ENCODE data around the gene HTR1B. TPM values are rescaled to one million over a fixed set of nuclear protein-coding genes. Genes with fewer than 3 reads are reported as not detected.

HTR1B gene
- total and polyA plus RNA-seq, 9 of the 15 experiments (the other 6 are each of a cell fraction or from before 2014, with no cell fraction given) = not detected

DNA sequence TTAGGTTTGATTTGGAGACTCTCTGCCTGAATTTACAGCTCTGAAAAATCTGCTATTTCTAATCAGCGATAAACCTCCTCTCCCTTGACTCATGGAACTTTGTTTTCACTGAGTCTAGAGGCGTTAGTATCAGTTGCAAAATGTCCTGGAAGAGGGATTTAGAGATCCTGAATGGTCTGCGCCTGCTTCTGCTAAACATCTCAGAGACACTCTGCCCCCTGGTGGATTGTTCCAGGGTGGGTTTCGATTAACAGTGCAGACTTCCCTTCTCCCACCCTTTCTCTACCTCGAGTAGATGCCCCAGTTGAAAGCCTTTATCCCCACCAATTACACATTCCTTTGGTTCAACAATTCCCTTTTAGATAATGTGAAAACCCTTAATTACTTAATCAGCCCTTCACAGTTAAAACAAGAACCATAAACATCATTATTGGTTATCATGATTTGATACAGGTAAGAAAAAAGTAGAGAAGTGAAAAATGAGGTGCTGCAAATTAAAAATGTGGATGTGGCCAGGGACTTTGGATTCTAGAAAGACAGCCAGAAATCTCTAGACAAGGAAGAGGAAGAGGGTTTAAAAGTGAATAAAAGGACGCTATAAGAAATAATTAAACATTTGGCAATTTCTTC is 5.5 kb downstream of the HTR1B start:
- no peaks in the 10 kb centered on the region for H3K36me3 ChIP-seq (ENCODE audit: control insufficient read depth, insufficient read depth, low read length)
- BruUV-seq (replicated peaks) = no TSS peak
- H3K4me2 ChIP-seq (ENCODE audit: insufficient read depth, low read length) = no peak overlapping the region
- no peaks in the 10 kb centered on the region for H3K4me1 ChIP-seq (replicated peaks in 1 of 2; ENCODE audit: control insufficient read depth in 2 of 2, insufficient read depth in 2 of 2, low read length in 2 of 2)
- FAIRE-seq (peak; percentile 54), ATAC-seq (peak; percentile 42; the same call in 1 of the 3 replicates), DNase-seq (ENCODE audit: extremely low read depth in 1 of 4, low spot score in 3 of 4) (peak; percentile 24 to 48 (median 28))
- intact Hi-C loops (cut with micrococcal nuclease) (loop anchor here (2.0 kb wide), 1 partner anchor 1523 kb away; no protein-coding TSS in a partner anchor), in situ Hi-C loops (cut with MboI) (loop anchor here (25.0 kb wide), 1 partner anchor 1521 kb away; no protein-coding TSS in a partner anchor)
- WGBS (ENCODE audit: insufficient coverage, low coverage, missing lambda C conversion rate) = 1% methylated on average over 6 of the region's 6 CpGs
- H2AFZ ChIP-seq (ENCODE audit: low read depth, low read length) = no peak overlapping the region
- no peak overlapping the region for H3K4me3 ChIP-seq
- H3K27ac ChIP-seq (ENCODE audit: extremely low read depth, low read depth, low read length) = no peak overlapping the region
- H3K9ac ChIP-seq (ENCODE audit: insufficient read depth in 1 of 2, low read depth in 2 of 2, low read length in 2 of 2) = no peak overlapping the region
- H3K27me3 ChIP-seq (ENCODE audit: control insufficient read depth in 2 of 2, insufficient read depth in 2 of 2, low read length in 2 of 2) = no peaks in the 10 kb centered on the region
- H3K9me3 ChIP-seq (replicated peaks; ENCODE audit: control insufficient read depth, insufficient read depth, low read depth, low read length) = no peaks in the 10 kb centered on the region; the same call in 1 of the 2 replicates
- POLR2A ChIA-PET = no interaction called here
- no peaks in the 10 kb centered on the region for H3K9me1 ChIP-seq (ENCODE audit: control insufficient read depth, insufficient read depth, low read length)
- H4K20me1 ChIP-seq (replicated peaks; ENCODE audit: control insufficient read depth, insufficient read depth, low read length) = no peaks in the 10 kb centered on the region
- no peaks in the 10 kb centered on the region for H3K79me2 ChIP-seq (ENCODE audit: control insufficient read depth, insufficient read depth, low read length)
- CTCF ChIA-PET (ENCODE audit: low intra/inter-chr PET ratio) = interaction anchor here (1.1 kb wide), 1 partner anchor 1564 kb away, joined by 3 read pairs; no protein-coding TSS in a partner anchor
- TF ChIP-seq, protein P1, sequence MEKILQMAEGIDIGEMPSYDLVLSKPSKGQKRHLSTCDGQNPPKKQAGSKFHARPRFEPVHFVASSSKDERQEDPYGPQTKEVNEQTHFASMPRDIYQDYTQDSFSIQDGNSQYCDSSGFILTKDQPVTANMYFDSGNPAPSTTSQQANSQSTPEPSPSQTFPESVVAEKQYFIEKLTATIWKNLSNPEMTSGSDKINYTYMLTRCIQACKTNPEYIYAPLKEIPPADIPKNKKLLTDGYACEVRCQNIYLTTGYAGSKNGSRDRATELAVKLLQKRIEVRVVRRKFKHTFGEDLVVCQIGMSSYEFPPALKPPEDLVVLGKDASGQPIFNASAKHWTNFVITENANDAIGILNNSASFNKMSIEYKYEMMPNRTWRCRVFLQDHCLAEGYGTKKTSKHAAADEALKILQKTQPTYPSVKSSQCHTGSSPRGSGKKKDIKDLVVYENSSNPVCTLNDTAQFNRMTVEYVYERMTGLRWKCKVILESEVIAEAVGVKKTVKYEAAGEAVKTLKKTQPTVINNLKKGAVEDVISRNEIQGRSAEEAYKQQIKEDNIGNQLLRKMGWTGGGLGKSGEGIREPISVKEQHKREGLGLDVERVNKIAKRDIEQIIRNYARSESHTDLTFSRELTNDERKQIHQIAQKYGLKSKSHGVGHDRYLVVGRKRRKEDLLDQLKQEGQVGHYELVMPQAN (IDR thresholded peaks at IDR 0.05; ENCODE audit: borderline replicate concordance) = no peak
- no peak for TF ChIP-seq POLR3G (IDR thresholded peaks at IDR 0.05; ENCODE audit: extremely low read depth, insufficient read length, insufficient replicate concordance)
- TF ChIP-seq CBFA2T2 (conservative IDR thresholded peaks at IDR 0.05) = no peak
- TF ChIP-seq ZNF212 (CRISPR knock-in tag; IDR thresholded peaks at IDR 0.05) = no peak
- TF ChIP-seq SMC3 (conservative IDR thresholded peaks at IDR 0.05; ENCODE audit: insufficient read depth, low read depth, low read length) = peak; percentile 28; the same call in 1 of the 2 replicates
- no peak for TF ChIP-seq ZNF224 (CRISPR knock-in tag; IDR thresholded peaks at IDR 0.05)
- TF ChIP-seq, protein P2, sequence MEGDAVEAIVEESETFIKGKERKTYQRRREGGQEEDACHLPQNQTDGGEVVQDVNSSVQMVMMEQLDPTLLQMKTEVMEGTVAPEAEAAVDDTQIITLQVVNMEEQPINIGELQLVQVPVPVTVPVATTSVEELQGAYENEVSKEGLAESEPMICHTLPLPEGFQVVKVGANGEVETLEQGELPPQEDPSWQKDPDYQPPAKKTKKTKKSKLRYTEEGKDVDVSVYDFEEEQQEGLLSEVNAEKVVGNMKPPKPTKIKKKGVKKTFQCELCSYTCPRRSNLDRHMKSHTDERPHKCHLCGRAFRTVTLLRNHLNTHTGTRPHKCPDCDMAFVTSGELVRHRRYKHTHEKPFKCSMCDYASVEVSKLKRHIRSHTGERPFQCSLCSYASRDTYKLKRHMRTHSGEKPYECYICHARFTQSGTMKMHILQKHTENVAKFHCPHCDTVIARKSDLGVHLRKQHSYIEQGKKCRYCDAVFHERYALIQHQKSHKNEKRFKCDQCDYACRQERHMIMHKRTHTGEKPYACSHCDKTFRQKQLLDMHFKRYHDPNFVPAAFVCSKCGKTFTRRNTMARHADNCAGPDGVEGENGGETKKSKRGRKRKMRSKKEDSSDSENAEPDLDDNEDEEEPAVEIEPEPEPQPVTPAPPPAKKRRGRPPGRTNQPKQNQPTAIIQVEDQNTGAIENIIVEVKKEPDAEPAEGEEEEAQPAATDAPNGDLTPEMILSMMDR (IDR thresholded peaks at IDR 0.05 in 2 of 3, conservative IDR thresholded peaks at IDR 0.05 in 1 of 3; ENCODE audit: insufficient read depth in 2 of 3, low read depth in 1 of 3, low read length in 3 of 3) = peak in 2 of 3 experiments; percentile 43 to 51; a peak in 3 of 6 replicates
- no peak for TF ChIP-seq MCM2 (IDR thresholded peaks at IDR 0.05; ENCODE audit: low read depth)
- TF ChIP-seq HNRNPLL (IDR thresholded peaks at IDR 0.05; ENCODE audit: low read depth, low read length, poor library complexity, severe bottlenecking) = no peak
- TF ChIP-seq TOE1 (IDR thresholded peaks at IDR 0.05; ENCODE audit: borderline replicate concordance) = no peak
- TF ChIP-seq TOE1 (CRISPR knock-in tag; IDR thresholded peaks at IDR 0.05; ENCODE audit: borderline replicate concordance, low read depth) = no peak
- TF ChIP-seq, protein P3, sequence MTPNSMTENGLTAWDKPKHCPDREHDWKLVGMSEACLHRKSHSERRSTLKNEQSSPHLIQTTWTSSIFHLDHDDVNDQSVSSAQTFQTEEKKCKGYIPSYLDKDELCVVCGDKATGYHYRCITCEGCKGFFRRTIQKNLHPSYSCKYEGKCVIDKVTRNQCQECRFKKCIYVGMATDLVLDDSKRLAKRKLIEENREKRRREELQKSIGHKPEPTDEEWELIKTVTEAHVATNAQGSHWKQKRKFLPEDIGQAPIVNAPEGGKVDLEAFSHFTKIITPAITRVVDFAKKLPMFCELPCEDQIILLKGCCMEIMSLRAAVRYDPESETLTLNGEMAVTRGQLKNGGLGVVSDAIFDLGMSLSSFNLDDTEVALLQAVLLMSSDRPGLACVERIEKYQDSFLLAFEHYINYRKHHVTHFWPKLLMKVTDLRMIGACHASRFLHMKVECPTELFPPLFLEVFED (CRISPR knock-in tag; conservative IDR thresholded peaks at IDR 0.05) = no peak
- no peak for TF ChIP-seq TFAM (CRISPR knock-in tag; conservative IDR thresholded peaks at IDR 0.05)
- TF ChIP-seq ZNF561 (CRISPR knock-in tag; conservative IDR thresholded peaks at IDR 0.05) = no peak
- no peak for TF ChIP-seq ZNF444 (CRISPR knock-in tag; IDR thresholded peaks at IDR 0.05)
